Stimulated activated naive CD8-positive, alpha-beta T cell treated with anti-CD3 and anti-CD28 coated beads, Interleukin-15, amount 100 ng/mL, for 72 hours (primary cell): ENCODE measurements around the gene LPCAT3.
"Not testable (repeated sequence)": the region's sequence is repeated elsewhere in the genome, so short reads cannot be mapped to it uniquely, and the experiment has no call there.

ENCODE experiments used
- ATAC-seq: fragments of 150-1000 bp; cut with Tn5 transposase; 2 replicates; pipeline ENCODE4 v1.10.0; 2021; ENCODE audit warnings: mild to moderate bottlenecking, moderate library complexity
- DNase-seq, 2 donors: peaks; one replicate each; pipeline ENCODE4 v3.0.0; 2021 to 2022
- H3K27ac Mint-ChIP-seq, 2 donors: one replicate each; pipeline ENCODE4 v1.8.0; 2022; ENCODE audit warnings: mild to moderate bottlenecking in 2 of 2, mixed read lengths in 2 of 2, moderate library complexity in 2 of 2
- H3K27me3 Mint-ChIP-seq: one replicate; pipeline ENCODE4 v1.8.0; 2022; ENCODE audit warnings: mixed read lengths
- H3K4me1 Mint-ChIP-seq: one replicate; pipeline ENCODE4 v1.8.0; 2022; ENCODE audit warnings: mild to moderate bottlenecking, mixed read lengths
- H3K4me3 Mint-ChIP-seq, 2 donors: one replicate each; pipeline ENCODE4 v1.8.0; 2022; ENCODE audit warnings: mild to moderate bottlenecking in 2 of 2, mixed read lengths in 2 of 2, moderate library complexity in 1 of 2
- H3K9me3 Mint-ChIP-seq, 2 donors: one replicate each; pipeline ENCODE4 v1.8.0; 2022; ENCODE audit warnings: mixed read lengths in 2 of 2

Gene LPCAT3

GRCh38 chr12:7017870-7018349, 366 bp downstream of the LPCAT3 start:
- peaks cover 39% of the 10 kb centered on the region for H3K4me1 Mint-ChIP-seq
- H3K27ac Mint-ChIP-seq: peak overlapping the region; percentile 89 to 91
- peak overlapping the region; percentile 85 to 96 for H3K4me3 Mint-ChIP-seq
- ATAC-seq (peak; percentile 41), DNase-seq (no peak)
- no peaks in the 10 kb centered on the region for H3K27me3 Mint-ChIP-seq
- no peaks in the 10 kb centered on the region for H3K9me3 Mint-ChIP-seq

DNA sequence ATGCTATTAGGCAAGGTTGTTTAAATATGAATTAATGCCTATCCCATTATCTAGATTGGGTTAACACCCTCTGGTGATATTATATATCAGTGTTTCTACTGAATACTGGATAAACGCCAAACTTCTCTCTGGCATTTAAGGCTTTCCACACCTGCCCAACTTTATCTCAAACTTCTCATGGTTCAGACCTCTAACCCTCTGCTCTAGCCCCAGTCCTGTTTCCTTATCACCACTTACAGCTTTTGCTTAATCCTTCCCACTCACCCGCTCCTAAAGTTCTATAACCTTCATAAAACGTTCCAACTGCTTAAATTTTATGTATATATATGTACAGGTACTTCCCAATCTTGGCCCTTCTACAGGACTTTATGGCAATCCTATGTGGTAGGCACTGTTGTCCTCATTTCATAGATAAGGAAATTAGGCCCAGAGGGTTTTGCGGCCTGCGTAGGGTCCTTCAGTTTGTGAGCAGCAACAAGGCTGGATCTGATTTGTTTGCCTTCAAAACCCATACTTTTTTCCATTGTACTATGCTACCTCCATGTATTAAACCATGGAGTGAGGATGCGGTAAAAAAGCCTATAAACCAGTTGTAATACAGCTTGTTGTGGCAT, 1.2 kb downstream of the LPCAT3 start:
- no peak for ATAC-seq
- DNase-seq: no peak
- no peaks in the 10 kb centered on the region for H3K9me3 Mint-ChIP-seq
- H3K4me3 Mint-ChIP-seq: peak overlapping the region; percentile 85 to 96
- peaks cover 39% of the 10 kb centered on the region for H3K4me1 Mint-ChIP-seq
- H3K27ac Mint-ChIP-seq: peak overlapping the region in 1 of 2 donors; percentile 91
- H3K27me3 Mint-ChIP-seq: no peaks in the 10 kb centered on the region

GRCh38 chr12:7015555-7016370, 2.5 kb downstream of the LPCAT3 start:
- ATAC-seq (no peak), DNase-seq (no peak)
- Mint-ChIP-seq H3K4me3 (no peak overlapping the region), H3K27ac (no peak overlapping the region), H3K27me3 (no peaks in the 10 kb centered on the region), H3K4me1 (peaks cover 39% of the 10 kb centered on the region), H3K9me3 (no peaks in the 10 kb centered on the region)

- Mint-ChIP-seq H3K9me3 (no peaks in the 10 kb centered on the region), H3K4me1 (peaks cover 41% of the 10 kb centered on the region), H3K27me3 (no peaks in the 10 kb centered on the region), H3K4me3 (no peak overlapping the region), H3K27ac (no peak overlapping the region)
- DNase-seq: no peak
- no peak for ATAC-seq
Measured at GRCh38 chr12:7013101-7013500, 5.2 kb downstream of the LPCAT3 start.

DNA sequence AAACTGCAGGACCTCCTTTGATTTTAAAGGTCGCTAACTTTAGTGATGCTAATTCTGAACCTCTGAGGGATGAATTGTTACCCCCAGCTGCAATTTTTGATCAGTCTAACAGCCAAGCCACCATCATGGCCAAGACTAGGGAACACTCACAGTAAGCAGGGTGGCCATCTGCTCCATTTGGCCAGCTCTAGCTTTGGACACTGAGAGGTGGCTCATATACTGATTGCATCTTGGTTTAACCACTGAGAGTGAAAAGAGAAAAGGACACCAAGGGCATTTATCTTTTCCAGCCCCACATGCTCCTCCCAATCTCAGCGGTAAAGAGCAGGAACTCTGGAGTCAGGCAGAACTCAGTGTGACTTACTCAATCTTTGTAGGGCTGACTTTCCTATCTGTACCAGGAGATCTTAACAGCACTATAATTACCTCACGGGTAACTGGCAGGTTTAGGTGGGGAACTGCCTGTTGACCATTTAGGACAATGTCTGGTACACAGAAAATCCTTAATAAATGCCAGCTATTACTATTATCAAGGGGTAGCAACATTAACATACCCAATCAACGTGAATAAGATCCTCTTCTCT, 6.2 kb downstream of the LPCAT3 start:
- Mint-ChIP-seq H3K4me3 (no peak overlapping the region), H3K9me3 (no peaks in the 10 kb centered on the region), H3K4me1 (peaks cover 38% of the 10 kb centered on the region), H3K27ac (no peak overlapping the region), H3K27me3 (no peaks in the 10 kb centered on the region)
- ATAC-seq (no peak), DNase-seq (no peak)

- not testable (repeated sequence) for ATAC-seq, H3K27me3 Mint-ChIP-seq, DNase-seq, H3K4me3 Mint-ChIP-seq, H3K9me3 Mint-ChIP-seq, H3K27ac Mint-ChIP-seq
- H3K4me1 Mint-ChIP-seq: peaks cover 31% of the 10 kb centered on the region
Measured at GRCh38 chr12:7011398-7011797, 6.9 kb downstream of the LPCAT3 start.

DNA sequence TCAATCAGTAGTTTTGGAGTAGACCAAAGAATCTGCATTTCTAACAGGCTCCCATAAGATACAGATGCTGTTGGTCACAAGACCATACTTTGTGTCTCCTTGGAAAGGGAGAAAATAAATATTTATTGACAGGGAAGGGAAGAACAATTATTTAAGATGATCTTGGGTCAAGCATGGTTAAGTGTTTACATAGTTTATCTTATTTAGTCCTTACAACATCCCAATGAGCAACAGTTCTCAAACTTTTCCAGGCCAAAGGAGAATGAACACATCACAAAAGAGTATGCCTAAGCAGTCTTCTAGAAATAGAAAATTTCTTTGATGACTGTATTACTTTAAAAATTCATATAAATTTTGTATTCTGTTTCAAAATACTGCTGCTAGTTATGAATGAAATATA, 8.8 kb downstream of the LPCAT3 start:
- ATAC-seq: no peak
- Mint-ChIP-seq H3K9me3 (no peaks in the 10 kb centered on the region), H3K4me3 (no peak overlapping the region), H3K27ac (no peak overlapping the region), H3K27me3 (no peaks in the 10 kb centered on the region), H3K4me1 (peaks cover 27% of the 10 kb centered on the region)
- DNase-seq: no peak

- no peak for ATAC-seq
- Mint-ChIP-seq H3K9me3 (no peaks in the 10 kb centered on the region), H3K27me3 (no peaks in the 10 kb centered on the region), H3K4me1 (peaks cover 22% of the 10 kb centered on the region), H3K27ac (no peak overlapping the region), H3K4me3 (no peak overlapping the region)
- DNase-seq: no peak
Measured at GRCh38 chr12:7008864-7009263, 9.4 kb downstream of the LPCAT3 start.

DNA sequence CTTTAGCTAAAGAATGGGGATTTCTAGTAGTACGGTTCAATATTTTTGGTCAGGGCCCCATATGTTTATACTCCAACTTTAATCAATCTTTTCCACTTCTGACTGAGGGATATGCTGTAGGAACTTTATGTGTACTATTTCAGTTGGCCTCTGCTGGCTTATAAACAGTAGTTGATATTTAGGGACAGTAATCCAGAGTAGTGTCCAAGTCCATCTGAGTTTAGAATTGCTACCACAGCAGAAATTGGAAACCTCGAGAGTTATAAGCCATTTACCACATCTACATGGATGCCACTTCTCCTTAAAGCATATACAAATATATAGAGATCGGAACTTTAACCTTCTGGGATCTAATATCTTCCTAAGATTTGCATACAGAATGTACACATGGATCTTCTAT, 11.6 kb downstream of the LPCAT3 start:
- DNase-seq (no peak), ATAC-seq (no peak)
- H3K9me3 Mint-ChIP-seq: no peaks in the 10 kb centered on the region
- no peak overlapping the region for H3K27ac Mint-ChIP-seq
- no peak overlapping the region for H3K4me3 Mint-ChIP-seq
- H3K27me3 Mint-ChIP-seq: no peaks in the 10 kb centered on the region
- peaks cover 12% of the 10 kb centered on the region for H3K4me1 Mint-ChIP-seq

DNA sequence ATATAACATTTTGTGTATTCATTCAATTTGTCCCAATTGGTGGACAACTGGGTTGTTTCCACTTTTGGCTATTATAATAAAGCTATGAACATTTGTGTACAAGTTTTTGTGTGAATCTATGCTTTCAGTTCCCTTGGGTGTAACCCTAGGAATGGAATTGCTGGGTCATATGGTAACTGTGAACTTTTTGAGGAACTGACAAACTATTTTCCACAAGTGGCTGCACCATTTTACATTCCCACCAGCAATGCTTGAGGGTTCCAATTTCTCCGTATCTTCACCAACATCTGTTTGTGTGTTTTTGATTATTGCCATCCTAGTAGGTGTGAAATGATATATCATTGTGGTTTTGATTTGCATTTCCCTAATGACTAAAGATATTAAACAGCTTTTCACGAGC, 13.0 kb downstream of the LPCAT3 start:
- Mint-ChIP-seq H3K4me3 (no peak overlapping the region), H3K4me1 (peaks cover 12% of the 10 kb centered on the region), H3K27me3 (no peaks in the 10 kb centered on the region), H3K27ac (no peak overlapping the region), H3K9me3 (no peaks in the 10 kb centered on the region)
- DNase-seq (no peak), ATAC-seq (no peak)

GRCh38 chr12:7004840-7005239, 13.4 kb downstream of the LPCAT3 start:
- no peak overlapping the region for H3K27ac Mint-ChIP-seq
- no peak for ATAC-seq

DNA sequence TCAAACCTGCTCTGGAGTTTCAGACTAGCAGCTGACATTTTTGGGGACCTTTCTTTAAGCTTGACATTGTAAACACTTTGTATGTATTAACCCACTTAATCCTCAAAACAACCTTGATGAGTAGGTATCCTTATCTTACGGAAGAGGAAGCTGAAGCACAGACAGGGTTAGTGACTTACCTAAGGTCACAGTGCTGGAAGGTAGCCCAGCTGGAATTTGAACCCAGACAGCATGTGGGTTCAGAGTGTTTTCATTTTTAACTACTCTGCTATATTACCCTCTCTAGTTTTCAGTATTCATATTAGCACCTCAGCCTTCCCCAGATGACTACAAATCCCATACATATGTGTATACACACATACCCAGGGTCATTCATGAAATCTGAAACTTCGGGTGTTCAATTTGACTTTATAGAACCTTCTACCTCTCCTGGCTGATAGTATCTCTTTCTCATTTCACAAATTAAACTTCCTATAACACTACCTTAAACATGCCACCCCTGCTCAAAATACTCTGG, 13.9 kb downstream of the LPCAT3 start:
- Mint-ChIP-seq H3K27me3 (no peaks in the 10 kb centered on the region), H3K9me3 (no peaks in the 10 kb centered on the region), H3K4me3 (no peak overlapping the region), H3K27ac (no peak overlapping the region), H3K4me1 (peaks cover 12% of the 10 kb centered on the region)
- DNase-seq (no peak), ATAC-seq (no peak)

More at GRCh38 chr12:7004840-7005239, 13.4 kb downstream of the LPCAT3 start:
- Mint-ChIP-seq H3K27me3 (no peaks in the 10 kb centered on the region), H3K4me1 (peaks cover 12% of the 10 kb centered on the region), H3K9me3 (no peaks in the 10 kb centered on the region), H3K4me3 (no peak overlapping the region)
- no peak for DNase-seq

DNA sequence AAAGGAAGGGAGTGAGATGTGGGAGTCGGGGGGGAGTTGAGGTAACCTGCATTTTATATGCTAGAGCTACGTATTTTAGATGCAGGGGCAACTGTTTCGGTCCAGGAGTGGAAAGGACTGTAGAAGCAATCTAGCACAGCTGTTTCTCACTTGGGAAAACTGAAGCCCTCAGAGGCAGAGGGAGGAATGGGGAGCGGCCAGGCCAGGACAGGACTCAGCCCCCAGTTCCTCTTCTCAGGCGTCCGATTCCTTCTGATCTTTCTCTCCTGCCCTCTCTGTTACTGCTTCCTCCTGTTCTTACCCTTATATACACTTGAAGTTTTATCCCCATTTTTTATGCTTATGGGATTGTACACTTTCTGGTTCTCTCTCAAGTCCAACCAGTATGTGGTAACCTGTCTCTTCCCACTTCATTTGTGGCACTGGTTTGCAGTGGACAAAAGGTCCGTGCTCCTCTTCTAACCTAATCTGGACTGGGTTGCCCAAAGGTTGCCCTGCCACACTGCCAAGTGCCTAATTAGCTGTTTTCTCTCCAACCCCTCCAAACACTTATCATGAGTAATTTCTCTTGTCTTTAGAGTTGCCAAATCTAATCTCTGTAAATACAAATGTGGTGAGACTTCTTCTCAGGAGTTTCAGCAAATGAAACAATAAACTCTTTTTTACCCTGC, 16.2 kb downstream of the LPCAT3 start:
- Mint-ChIP-seq H3K4me3 (no peak overlapping the region), H3K27ac (peak overlapping the region in 1 of 2 donors; percentile 2), H3K4me1 (peaks cover 6% of the 10 kb centered on the region)

GRCh38 chr12:6998715-6999451, 19.4 kb downstream of the LPCAT3 start:
- no peak for ATAC-seq
- no peak for DNase-seq
- Mint-ChIP-seq H3K27me3 (no peaks in the 10 kb centered on the region), H3K4me1 (no peaks in the 10 kb centered on the region), H3K9me3 (no peaks in the 10 kb centered on the region), H3K27ac (no peak overlapping the region), H3K4me3 (no peak overlapping the region)

More for the DNA sequence above, 16.2 kb downstream of the LPCAT3 start:
- no peaks in the 10 kb centered on the region for H3K9me3 Mint-ChIP-seq
- H3K27me3 Mint-ChIP-seq: no peaks in the 10 kb centered on the region
- DNase-seq (no peak), ATAC-seq (no peak)

DNA sequence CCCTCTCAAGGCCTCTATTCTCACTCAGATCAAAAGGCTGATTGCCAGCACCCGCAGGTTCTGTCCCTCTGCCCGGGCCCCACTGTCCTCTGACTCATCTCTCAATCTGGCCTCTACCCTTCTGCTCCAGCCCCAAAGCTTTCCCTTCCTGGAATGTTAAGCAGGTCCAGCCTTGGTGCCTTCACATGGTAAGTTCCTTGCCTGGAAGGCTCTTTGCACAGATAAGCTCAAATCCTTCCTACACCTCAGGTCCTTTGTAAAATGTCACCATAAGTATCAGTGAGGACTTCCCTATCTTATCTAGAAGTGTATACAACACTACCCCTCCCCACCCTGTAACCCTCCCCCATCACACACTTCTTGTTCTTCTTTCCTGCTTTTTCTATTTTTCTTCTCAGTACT, 22.2 kb downstream of the LPCAT3 start:
- Mint-ChIP-seq H3K9me3 (no peaks in the 10 kb centered on the region), H3K27ac (no peak overlapping the region), H3K27me3 (no peaks in the 10 kb centered on the region), H3K4me3 (no peak overlapping the region), H3K4me1 (no peaks in the 10 kb centered on the region)
- no peak for DNase-seq
- no peak for ATAC-seq
